AG08396 (cell line): ENCODE data around the gene GPC3.

Experiments used
- DNase-seq: peaks from one replicate; pipeline ENCODE4 v3.0.0; 2012; ENCODE audit warnings: low spot score, mixed read lengths

Gene GPC3

GRCh38 chrX:133968109-133968508 lies 17.3 kb downstream of the GPC3 start:
- no peak for DNase-seq

- DNase-seq: no peak
These were observed 19.2 kb downstream of the GPC3 start for GRCh38 chrX:133966199-133966598.

- DNase-seq: no peak
These were observed 20.1 kb downstream of the GPC3 start for GRCh38 chrX:133965321-133965720.

GRCh38 chrX:133961046-133961445 lies 24.3 kb downstream of the GPC3 start:
- no peak for DNase-seq

GRCh38 chrX:133959972-133960371 lies 25.4 kb downstream of the GPC3 start:
- no peak for DNase-seq

GRCh38 chrX:133958997-133959688 lies 26.3 kb downstream of the GPC3 start:
- no peak for DNase-seq

GRCh38 chrX:133956570-133957340 lies 28.6 kb downstream of the GPC3 start:
- DNase-seq: no peak

GRCh38 chrX:133953785-133954355 lies 31.5 kb downstream of the GPC3 start:
- no peak for DNase-seq

GRCh38 chrX:133953078-133953477 lies 32.3 kb downstream of the GPC3 start:
- no peak for DNase-seq

- DNase-seq: no peak
These were observed 34.3 kb downstream of the GPC3 start for GRCh38 chrX:133951098-133951497.

- DNase-seq: no peak
These were observed 35.2 kb downstream of the GPC3 start for GRCh38 chrX:133950214-133950613.

GRCh38 chrX:133948895-133949294 lies 36.5 kb downstream of the GPC3 start:
- no peak for DNase-seq

- no peak for DNase-seq
These were observed 37.4 kb downstream of the GPC3 start for GRCh38 chrX:133947996-133948395.

- no peak for DNase-seq
These were observed 38.4 kb downstream of the GPC3 start for GRCh38 chrX:133947022-133947421.

GRCh38 chrX:133943507-133943906 lies 41.9 kb downstream of the GPC3 start:
- DNase-seq: no peak

- no peak for DNase-seq
These were observed 45.6 kb downstream of the GPC3 start for GRCh38 chrX:133939655-133940302.

GRCh38 chrX:133938530-133938929 lies 46.9 kb downstream of the GPC3 start:
- DNase-seq: no peak

GRCh38 chrX:133937022-133937421 lies 48.4 kb downstream of the GPC3 start:
- no peak for DNase-seq

- no peak for DNase-seq
These were observed 50.3 kb downstream of the GPC3 start for GRCh38 chrX:133935076-133935475.

- no peak for DNase-seq
These were observed 52.1 kb downstream of the GPC3 start for GRCh38 chrX:133933316-133933715.

GRCh38 chrX:133929836-133930464 lies 55.4 kb downstream of the GPC3 start:
- DNase-seq: no peak

GRCh38 chrX:133928365-133928764 lies 57.0 kb downstream of the GPC3 start:
- no peak for DNase-seq
